Kidney epithelial cell (primary cell): Measurements from ENCODE around the gene ACTR5. TPM values are rescaled to one million over a fixed set of nuclear protein-coding genes. Genes with fewer than 3 reads are reported as not detected.
A peak's percentile ranks its signal among the peaks of the same experiment; 100 is the strongest.

ENCODE experiments used
- DNase-seq: peaks from one replicate; pipeline ENCODE4 v3.0.0-alpha.2; 2010; ENCODE audit warnings: low read depth
- H3K27me3 ChIP-seq: 2 replicates; pipeline ENCODE4 v1.6.0; 2011; ENCODE audit warnings: low read length; ENCODE audit not compliant: control insufficient read depth, insufficient read depth
- H3K36me3 ChIP-seq: 2 replicates; pipeline ENCODE4 v1.5.1; 2011; ENCODE audit warnings: low read length; ENCODE audit not compliant: control insufficient read depth, insufficient read depth
- H3K4me3 ChIP-seq: 2 replicates; pipeline ENCODE4 v1.5.1; 2011; ENCODE audit warnings: low read depth, mild to moderate bottlenecking, control low read depth, low read length
- CTCF ChIP-seq: IDR thresholded peaks from 2 replicates; pipeline ENCODE4 v1.5.1; 2011; ENCODE audit warnings: mild to moderate bottlenecking, moderate library complexity, low read length, control low read depth, inconsistent platforms; ENCODE audit not compliant: insufficient read depth, poor library complexity, severe bottlenecking
- total RNA-seq: library from RNA; depleted of rRNA; stranded (reverse); fragments of >200 nt; gene quantifications from 2 replicates; pipeline ENCODE4 v1.2.3, GENCODE V29; 2015

ACTR5 gene
- total RNA-seq, 1 donor from 2014 or later, result 8.4 TPM

GRCh38 chr20:38747495-38748096 lies 664 bp upstream of the ACTR5 start:
- H3K27me3 ChIP-seq, result peaks cover under 1% of the 10 kb centered on the region

GRCh38 chr20:38748861-38749149 lies 545 bp downstream of the ACTR5 start:
- Histone ChIP-seq H3K27me3 (no peaks in the 10 kb centered on the region), H3K36me3 (no peaks in the 10 kb centered on the region), H3K4me3 (peak overlapping the region; percentile 96)
- no peak for TF ChIP-seq CTCF
- DNase-seq, result no peak

More at GRCh38 chr20:38747495-38748096, 664 bp upstream of the ACTR5 start:
- no peak for TF ChIP-seq CTCF
- Histone ChIP-seq H3K36me3 (no peaks in the 10 kb centered on the region), H3K4me3 (peak overlapping the region; percentile 31)
- DNase-seq, result no peak

DNA sequence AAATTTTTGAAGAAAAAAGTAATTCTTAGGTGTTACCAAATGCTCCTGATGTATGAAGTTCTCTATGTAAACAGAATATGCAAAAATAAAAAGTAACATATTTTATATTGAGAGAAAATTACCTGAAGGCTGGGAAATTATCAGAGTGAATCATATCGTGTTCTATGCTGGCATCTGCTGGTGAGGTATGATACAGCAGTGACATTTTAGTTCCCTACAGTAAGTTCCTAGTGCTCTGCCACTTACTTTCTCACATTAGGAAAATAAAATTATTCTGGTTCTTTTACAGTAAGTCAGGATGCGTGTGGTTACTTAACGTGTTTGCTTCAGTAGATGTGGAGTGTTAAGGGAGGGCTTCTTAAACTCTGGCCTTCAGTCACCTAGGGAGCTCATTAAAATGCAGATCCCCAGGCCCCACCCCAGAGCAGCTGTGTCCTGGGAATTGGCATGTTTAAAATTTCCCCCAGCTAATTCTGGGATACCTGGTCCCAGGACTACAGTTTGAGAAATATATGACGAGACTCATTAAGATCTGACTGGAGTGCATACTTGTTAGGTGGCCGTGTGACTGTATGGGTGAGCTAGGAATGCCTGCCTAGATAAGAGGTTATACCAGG lies 3.2 kb downstream of the ACTR5 start:
- TF ChIP-seq CTCF, result peak; percentile 64
- Histone ChIP-seq H3K36me3 (no peaks in the 10 kb centered on the region), H3K4me3 (no peak overlapping the region), H3K27me3 (no peaks in the 10 kb centered on the region)
- DNase-seq, result no peak

GRCh38 chr20:38752029-38752428 lies 3.8 kb downstream of the ACTR5 start:
- Histone ChIP-seq H3K27me3 (no peaks in the 10 kb centered on the region), H3K4me3 (no peak overlapping the region), H3K36me3 (no peaks in the 10 kb centered on the region)
- no peak for TF ChIP-seq CTCF
- no peak for DNase-seq

GRCh38 chr20:38754924-38755323 lies 6.7 kb downstream of the ACTR5 start:
- Histone ChIP-seq H3K4me3 (no peak overlapping the region), H3K36me3 (no peaks in the 10 kb centered on the region), H3K27me3 (no peaks in the 10 kb centered on the region)
- DNase-seq, result no peak
- no peak for TF ChIP-seq CTCF
